Omental fat pad (tissue), 4 donors: ENCODE data around the gene SSH2. TPM values are rescaled to one million over a fixed set of nuclear protein-coding genes. Genes with fewer than 3 reads are reported as not detected.
A peak's percentile ranks its signal among the peaks of the same experiment; 100 is the strongest.
"Not testable (repeated sequence)": the region's sequence is repeated elsewhere in the genome, so short reads cannot be mapped to it uniquely, and the experiment has no call there.

Experiments
- ATAC-seq: fragments of 150-250 bp; one replicate; pipeline ENCODE4 v1.9.1; 2016; ENCODE audit warnings: mild to moderate bottlenecking, moderate library complexity; ENCODE audit not compliant: low FRiP score
- DNase-seq: peaks from one replicate; pipeline ENCODE4 v3.0.0-alpha.2; 2019; ENCODE audit warnings: low spot score
- CTCF ChIP-seq, 3 donors: fragments of 450-650 bp; IDR thresholded peaks; one replicate each; pipeline ENCODE4 v1.5.1; 2016 to 2017; ENCODE audit warnings: antibody characterized with exemption in 3 of 3, mild to moderate bottlenecking in 3 of 3, moderate library complexity in 2 of 3
- total RNA-seq, 4 donors: library from RNA; depleted of rRNA; stranded (reverse); fragments of >200 nt; gene quantifications; one replicate each; pipeline ENCODE4 v1.1.0, GENCODE V29; 2016

The SSH2 gene
- total RNA-seq, 4 donors from 2014 or later, result 25.1 to 88.0 (median 35.8) TPM

DNA sequence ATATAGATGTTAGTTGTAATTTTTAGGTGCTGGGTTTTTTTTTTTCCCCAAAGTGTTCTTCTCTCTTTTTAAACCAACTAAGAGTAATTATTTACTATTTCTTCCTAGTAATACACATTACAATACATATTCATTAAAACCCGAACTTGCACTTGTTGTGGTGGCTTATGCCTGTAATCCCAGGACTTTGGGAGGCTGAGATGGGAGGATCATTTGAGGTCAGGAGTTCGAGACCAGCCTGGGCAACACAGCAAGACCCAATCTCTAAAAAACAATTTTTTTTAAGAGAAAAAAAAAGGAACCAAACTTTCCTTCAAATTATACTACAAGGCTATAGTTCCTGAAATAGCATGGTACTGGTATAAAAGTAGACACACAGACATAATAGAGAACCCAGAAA lies 15.3 kb upstream of the SSH2 start:
- TF ChIP-seq CTCF (IDR thresholded peaks at IDR 0.05), result no peak
- DNase-seq (no peak), ATAC-seq (no peak)

DNA sequence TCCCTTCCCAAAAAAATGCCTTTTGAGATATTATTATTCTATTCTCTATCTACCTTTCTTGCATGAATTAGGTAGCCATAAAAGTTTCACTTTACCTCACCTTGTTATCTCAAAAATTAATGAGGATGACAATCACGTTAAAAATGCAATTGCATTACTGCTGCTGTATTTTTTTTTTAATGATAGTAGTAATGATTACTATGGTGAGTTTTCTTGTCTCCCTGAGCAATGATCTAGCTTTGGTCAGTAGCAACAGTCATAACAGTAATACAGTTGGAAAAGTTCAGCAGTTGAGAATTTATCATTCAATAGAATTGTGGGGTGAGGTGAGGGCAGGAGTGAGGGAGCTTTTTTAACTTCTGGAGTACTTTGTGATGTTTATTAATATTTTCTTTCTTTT lies 11.3 kb upstream of the SSH2 start, which contains the start of gene EFCAB5:
EFCAB5 (plus strand) TSS at position 301 of the 400 bp plus-strand sequence. CDS start 163 bp downstream, outside the sequence.
- DNase-seq, result no peak
- no peak for TF ChIP-seq CTCF (IDR thresholded peaks at IDR 0.05)
- ATAC-seq, result no peak

DNA sequence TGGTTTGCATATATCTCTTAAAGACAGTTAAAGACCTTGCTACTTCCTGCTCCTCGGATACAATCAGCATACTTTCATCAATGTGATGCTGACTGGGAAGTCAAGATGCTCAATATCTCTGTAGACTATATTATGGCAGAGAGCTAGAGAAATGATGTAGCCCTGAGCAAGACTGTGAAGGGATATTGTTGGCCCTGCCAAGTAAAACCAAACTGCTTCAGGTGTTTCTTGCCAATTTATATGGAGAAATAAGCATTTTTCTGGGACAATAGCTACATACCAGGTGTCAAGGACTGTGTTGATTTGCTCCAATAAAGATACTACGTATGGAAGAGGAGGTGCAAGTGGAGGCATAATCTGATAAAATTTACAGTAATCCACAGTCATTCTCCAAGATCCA lies 6.7 kb upstream of the SSH2 start:
- no peak for TF ChIP-seq CTCF (IDR thresholded peaks at IDR 0.05)
- DNase-seq (no peak), ATAC-seq (no peak)

DNA sequence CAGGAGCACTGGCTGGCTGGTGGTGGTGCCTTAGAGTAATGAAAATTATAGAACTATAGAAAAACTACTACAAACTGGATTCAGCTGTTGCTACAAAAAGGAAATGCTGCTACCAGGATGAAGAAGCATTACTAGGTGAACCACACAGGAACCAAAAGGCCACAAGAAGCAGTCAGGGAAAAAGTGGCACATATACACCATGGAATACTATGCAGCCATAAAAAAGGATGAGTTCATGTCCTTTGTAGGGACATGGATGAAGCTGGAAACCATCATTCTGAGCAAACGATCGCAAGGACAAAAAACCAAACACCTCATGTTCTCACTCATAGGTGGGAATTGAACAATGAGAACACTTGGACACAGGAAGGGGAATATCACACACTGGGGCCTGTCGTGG lies 5.9 kb upstream of the SSH2 start:
- not testable (repeated sequence) for ATAC-seq, DNase-seq

DNA sequence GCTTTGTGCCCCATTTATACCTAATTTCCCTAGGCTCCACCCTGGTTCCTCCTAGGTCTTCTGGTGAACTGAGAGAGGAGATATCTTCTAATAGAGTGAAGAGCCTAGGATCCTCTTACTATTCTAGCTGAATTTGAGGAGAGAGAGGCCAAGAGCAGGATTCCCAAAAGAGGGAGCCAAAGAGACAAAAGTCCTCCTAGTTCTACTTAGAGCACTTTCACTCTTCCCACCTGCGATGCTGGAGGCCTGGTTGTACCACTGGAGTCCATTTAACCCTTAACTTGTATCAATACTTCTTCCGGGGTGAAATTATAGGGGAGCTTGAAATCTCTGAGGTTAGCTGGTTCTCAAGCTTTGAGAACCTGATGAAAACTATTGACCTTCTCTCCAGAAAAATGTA lies 3.4 kb upstream of the SSH2 start:
- DNase-seq, result no peak
- TF ChIP-seq CTCF (IDR thresholded peaks at IDR 0.05), result no peak
- no peak for ATAC-seq

DNA sequence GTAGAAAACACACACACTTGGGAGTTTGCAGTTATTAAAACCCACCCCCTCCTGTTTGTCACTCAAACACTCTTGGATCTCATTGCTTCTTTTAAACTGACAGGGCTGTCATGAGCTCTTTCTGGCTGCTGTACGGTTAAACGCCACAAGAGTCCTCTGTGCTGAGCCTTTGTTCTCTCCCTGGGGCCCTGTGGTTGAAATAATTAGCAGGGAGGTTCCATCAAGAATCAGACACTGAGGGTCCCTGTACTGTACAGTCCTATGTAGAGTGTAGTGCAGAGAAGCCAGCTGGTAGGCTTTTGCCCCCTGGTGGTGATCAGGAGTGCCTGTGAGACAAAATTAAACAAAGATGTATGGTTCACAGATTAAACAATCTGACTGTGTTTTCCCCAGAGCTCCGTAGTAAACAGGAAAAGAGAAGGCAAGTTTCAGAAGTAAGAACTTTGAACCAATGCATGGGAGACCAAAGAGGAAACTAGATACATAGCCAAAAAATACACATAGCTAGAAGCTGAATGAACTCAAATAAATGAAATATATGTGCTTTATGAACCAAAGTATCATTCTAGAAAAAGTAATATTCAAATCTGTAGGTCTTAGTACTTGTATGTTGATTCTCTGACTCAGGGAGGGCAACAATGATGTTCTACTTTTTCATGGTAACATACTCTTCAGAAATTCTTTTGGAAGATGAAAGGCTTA lies 1.4 kb upstream of the SSH2 start:
- TF ChIP-seq CTCF (IDR thresholded peaks at IDR 0.05), result peak in 2 of 3 donors; percentile 72 to 82
- DNase-seq (no peak), ATAC-seq (peak; percentile 57)

DNA sequence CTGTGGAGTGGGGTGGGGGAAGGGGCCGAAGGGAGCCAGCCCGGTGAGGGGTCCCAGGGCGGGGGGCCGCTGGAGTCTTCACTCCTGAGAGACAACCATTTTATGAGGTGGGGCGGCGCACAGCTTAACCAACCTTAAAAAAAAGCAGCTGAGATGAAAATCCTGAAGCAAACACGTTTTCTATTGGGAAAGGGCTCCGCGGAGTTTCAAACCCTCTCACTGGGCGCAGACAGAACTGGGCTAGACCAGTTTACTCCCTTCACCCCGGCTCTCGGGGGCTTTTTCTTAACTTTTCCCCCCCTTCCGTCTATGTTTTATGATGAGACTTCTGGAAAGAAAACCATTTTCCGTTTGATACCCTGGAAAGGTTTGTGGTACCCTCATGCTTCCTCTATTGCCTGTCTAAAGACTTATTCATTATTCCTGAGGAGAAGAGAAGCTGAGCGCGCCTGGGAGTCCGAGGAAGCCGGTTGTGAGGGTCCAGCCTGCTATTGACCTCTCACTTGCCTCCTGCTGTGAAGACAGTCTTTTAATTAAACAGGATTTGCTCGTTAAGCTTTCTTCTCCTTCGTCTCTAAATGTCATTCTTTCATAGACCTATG lies 482 bp upstream of the SSH2 start:
- ATAC-seq, result peak; percentile 49
- TF ChIP-seq CTCF (IDR thresholded peaks at IDR 0.05), result no peak
- no peak for DNase-seq
